ENCODE measurements around the gene ANKS1A.

The ANKS1A gene

GRCh38 chr6:35054106-35054742 lies 165.2 kb downstream of the ANKS1A start:
- TF ChIP-seq, protein P1, sequence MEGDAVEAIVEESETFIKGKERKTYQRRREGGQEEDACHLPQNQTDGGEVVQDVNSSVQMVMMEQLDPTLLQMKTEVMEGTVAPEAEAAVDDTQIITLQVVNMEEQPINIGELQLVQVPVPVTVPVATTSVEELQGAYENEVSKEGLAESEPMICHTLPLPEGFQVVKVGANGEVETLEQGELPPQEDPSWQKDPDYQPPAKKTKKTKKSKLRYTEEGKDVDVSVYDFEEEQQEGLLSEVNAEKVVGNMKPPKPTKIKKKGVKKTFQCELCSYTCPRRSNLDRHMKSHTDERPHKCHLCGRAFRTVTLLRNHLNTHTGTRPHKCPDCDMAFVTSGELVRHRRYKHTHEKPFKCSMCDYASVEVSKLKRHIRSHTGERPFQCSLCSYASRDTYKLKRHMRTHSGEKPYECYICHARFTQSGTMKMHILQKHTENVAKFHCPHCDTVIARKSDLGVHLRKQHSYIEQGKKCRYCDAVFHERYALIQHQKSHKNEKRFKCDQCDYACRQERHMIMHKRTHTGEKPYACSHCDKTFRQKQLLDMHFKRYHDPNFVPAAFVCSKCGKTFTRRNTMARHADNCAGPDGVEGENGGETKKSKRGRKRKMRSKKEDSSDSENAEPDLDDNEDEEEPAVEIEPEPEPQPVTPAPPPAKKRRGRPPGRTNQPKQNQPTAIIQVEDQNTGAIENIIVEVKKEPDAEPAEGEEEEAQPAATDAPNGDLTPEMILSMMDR (IDR thresholded peaks at IDR 0.05; ENCODE audit: low read depth, low read length, poor library complexity, severe bottlenecking) = no peak
- TF ChIP-seq EZH2phosphoT487 (IDR thresholded peaks at IDR 0.05; ENCODE audit: borderline replicate concordance, low read length) = no peak

DNA sequence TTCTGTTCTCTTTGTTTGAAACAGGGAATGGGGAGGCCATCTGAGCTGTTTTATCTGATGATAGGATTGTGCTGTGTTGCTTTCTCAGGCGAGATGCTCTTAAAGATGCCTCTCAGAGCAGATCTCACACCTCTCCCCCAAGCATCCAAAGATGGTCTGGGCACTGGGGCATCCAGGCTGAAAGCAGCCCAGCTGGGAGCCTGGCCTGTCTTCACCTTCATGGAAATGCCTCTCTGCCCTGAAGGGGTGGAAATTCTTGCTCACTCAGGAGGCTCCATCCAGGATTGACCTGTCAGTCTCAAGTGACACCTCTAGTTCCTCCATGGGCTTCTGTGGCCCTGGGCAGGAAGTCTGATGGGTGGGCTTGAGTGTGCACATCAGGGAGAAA lies 165.7 kb downstream of the ANKS1A start:
- H4K20me1 ChIP-seq (ENCODE audit: control insufficient read depth, insufficient read depth, low read depth, low read length) = no peaks in the 10 kb centered on the region
- no peak overlapping the region for H3K27ac ChIP-seq (ENCODE audit: low read depth, low read length)
- no peak overlapping the region for H3K4me2 ChIP-seq (ENCODE audit: low read length)
- no peaks in the 10 kb centered on the region for H3K79me2 ChIP-seq (ENCODE audit: control insufficient read depth, low read length)
- TF ChIP-seq EZH2phosphoT487 (IDR thresholded peaks at IDR 0.05; ENCODE audit: borderline replicate concordance, low read length) = no peak
- TF ChIP-seq, protein P1 (IDR thresholded peaks at IDR 0.05; ENCODE audit: low read depth, low read length, poor library complexity, severe bottlenecking) = no peak
- H3K36me3 ChIP-seq (ENCODE audit: control insufficient read depth, low read length) = no peaks in the 10 kb centered on the region
- no peak overlapping the region for H3K4me3 ChIP-seq (ENCODE audit: low read length)
- peaks cover 8% of the 10 kb centered on the region for H3K4me1 ChIP-seq (ENCODE audit: control insufficient read depth, low read length)
- H3F3A ChIP-seq (ENCODE audit: control insufficient read depth, insufficient read depth) = no peaks in the 10 kb centered on the region
- no peaks in the 10 kb centered on the region for H3K27me3 ChIP-seq (ENCODE audit: control insufficient read depth, low read length)
- no peaks in the 10 kb centered on the region for H3K9me3 ChIP-seq (ENCODE audit: control insufficient read depth, insufficient read depth, low read length)
- H3K9me2 ChIP-seq (replicated peaks; ENCODE audit: control insufficient read depth, low read length) = no peaks in the 10 kb centered on the region

More at GRCh38 chr6:35054106-35054742, 165.2 kb downstream of the ANKS1A start:
- Histone ChIP-seq H4K20me1 (ENCODE audit: control insufficient read depth, insufficient read depth, low read depth, low read length) (no peaks in the 10 kb centered on the region), H3K4me2 (ENCODE audit: low read length) (no peak overlapping the region), H3K79me2 (ENCODE audit: control insufficient read depth, low read length) (no peaks in the 10 kb centered on the region), H3K27ac (ENCODE audit: low read depth, low read length) (no peak overlapping the region), H3K9me2 (replicated peaks; ENCODE audit: control insufficient read depth, low read length) (no peaks in the 10 kb centered on the region), H3K4me1 (ENCODE audit: control insufficient read depth, low read length) (peaks cover 8% of the 10 kb centered on the region), H3F3A (ENCODE audit: control insufficient read depth, insufficient read depth) (no peaks in the 10 kb centered on the region), H3K4me3 (ENCODE audit: low read length) (no peak overlapping the region), H3K9me3 (ENCODE audit: control insufficient read depth, insufficient read depth, low read length) (no peaks in the 10 kb centered on the region), H3K36me3 (ENCODE audit: control insufficient read depth, low read length) (no peaks in the 10 kb centered on the region), H3K27me3 (ENCODE audit: control insufficient read depth, low read length) (no peaks in the 10 kb centered on the region)

DNA sequence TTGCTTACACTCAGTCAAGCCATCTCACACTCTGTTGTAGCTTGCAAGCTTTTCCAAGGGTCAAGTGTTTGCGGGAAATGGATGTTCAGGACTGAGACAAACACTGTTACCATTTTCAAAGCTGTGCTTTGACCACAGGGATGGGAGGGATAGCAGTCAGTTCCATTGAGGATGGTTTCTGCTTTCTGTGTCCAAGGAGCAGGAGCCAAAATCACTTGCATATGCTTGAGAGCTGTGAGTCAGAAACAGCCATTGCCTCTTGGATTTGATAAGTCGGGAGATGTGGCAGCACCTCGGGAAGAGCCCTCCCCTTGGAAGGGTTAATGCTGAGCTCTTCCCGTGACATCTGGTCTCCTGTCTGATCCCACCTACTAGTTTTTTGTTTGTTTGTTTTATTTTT lies 166.8 kb downstream of the ANKS1A start:
- Histone ChIP-seq H3K9me3 (ENCODE audit: control insufficient read depth, insufficient read depth, low read length) (no peaks in the 10 kb centered on the region), H3F3A (ENCODE audit: control insufficient read depth, insufficient read depth) (no peaks in the 10 kb centered on the region), H3K9me2 (replicated peaks; ENCODE audit: control insufficient read depth, low read length) (no peaks in the 10 kb centered on the region), H3K4me3 (ENCODE audit: low read length) (no peak overlapping the region), H3K36me3 (ENCODE audit: control insufficient read depth, low read length) (no peaks in the 10 kb centered on the region), H3K4me1 (ENCODE audit: control insufficient read depth, low read length) (peaks cover 8% of the 10 kb centered on the region), H4K20me1 (ENCODE audit: control insufficient read depth, insufficient read depth, low read depth, low read length) (no peaks in the 10 kb centered on the region; the same call in 1 of the 2 replicates), H3K27ac (ENCODE audit: low read depth, low read length) (no peak overlapping the region), H3K79me2 (ENCODE audit: control insufficient read depth, low read length) (no peaks in the 10 kb centered on the region), H3K27me3 (ENCODE audit: control insufficient read depth, low read length) (no peaks in the 10 kb centered on the region), H3K4me2 (ENCODE audit: low read length) (no peak overlapping the region)
- TF ChIP-seq EZH2phosphoT487 (IDR thresholded peaks at IDR 0.05; ENCODE audit: borderline replicate concordance, low read length) = no peak
- TF ChIP-seq, protein P1 (IDR thresholded peaks at IDR 0.05; ENCODE audit: low read depth, low read length, poor library complexity, severe bottlenecking) = no peak
